Activated CD8-positive, alpha-beta memory T cell treated with anti-CD3 and anti-CD28 coated beads, Interleukin-2, amount 50 U/mL, for 1 hour (primary cell): ENCODE measurements around the gene PPP2R5D.
"Not testable (repeated sequence)": the region's sequence is repeated elsewhere in the genome, so short reads cannot be mapped to it uniquely, and the experiment has no call there.

Source experiments
- DNase-seq: peaks from one replicate; pipeline ENCODE4 v3.0.0-alpha.2; 2020; ENCODE audit errors: extremely low read depth

Gene PPP2R5D

DNA sequence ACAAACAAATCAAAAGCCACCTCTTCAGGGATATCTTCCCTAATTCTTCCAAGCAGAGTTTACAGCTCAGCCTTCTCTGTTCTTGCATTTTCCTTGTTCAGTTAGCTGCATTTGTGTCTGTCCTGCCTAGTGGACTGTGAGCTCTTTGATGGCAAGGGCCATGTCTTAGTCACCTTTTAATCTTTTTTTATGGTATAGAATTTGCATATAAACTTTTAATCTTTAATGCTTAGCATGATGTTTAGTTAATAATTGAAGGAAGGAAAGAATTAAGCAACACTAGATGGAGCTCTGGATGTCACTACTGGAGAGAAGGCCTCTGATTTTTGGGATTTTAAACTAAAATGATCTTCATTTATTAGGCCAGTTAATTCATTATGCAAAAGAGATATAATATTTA lies 12.1 kb downstream of the PPP2R5D start:
- no peak for DNase-seq

DNA sequence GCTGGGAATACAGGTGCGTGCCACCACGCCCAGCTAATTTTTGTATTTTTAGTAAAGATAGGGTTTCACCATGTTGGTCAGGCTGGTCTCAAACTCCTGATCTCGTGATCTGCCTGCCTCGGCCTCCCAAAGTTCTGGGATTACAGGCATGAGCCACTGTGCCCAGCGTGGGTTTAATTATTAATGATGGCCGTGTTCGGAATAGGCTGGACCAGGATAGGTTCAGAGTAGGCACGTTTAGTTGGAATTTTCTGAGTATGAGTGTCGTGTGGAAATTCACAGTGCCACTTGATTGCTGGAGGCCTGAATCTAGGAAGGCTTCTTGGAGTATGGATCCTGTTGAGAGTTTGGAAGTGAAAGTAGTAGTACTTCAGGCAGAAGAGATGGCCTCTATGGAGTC lies 13.8 kb downstream of the PPP2R5D start:
- DNase-seq: not testable (repeated sequence)

DNA sequence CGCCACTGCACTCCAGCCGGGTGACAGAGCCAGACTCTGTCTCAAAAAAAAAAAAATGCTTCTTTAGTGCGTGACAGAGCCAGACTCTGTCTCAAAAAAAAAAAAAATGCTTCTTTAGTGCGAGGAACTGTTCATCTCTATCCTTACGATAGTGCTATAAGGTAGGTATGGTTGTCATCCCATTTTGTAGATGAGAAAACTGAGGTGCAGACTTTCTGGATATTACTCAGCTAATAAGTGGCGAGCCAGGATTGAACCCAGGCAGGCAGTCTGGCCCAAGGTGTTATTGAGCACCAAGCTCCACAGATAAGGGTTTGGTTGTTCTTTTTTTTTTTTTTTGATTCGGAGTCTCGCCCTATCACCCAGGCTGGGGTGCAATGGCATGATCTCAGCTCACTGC lies 17.5 kb downstream of the PPP2R5D start:
- DNase-seq: no peak

DNA sequence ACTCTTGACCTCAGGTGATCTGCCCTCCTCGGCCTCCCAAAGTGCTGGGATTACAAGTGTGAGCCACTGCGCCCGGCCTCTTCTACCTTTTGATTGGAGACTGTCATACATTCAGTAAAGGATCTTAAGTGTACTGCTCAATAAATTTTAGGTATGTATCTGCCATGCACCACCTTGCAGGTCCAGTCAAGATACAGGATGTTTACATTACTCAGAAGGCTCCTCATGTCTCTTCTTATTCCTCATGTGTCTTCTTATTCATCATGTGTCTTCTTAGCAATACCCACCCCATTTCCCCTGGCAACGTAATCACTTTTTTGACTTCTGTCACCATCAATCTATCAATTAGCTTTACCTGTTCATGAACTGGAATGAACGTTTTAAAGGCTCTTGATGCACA lies 21.5 kb downstream of the PPP2R5D start:
- DNase-seq: no peak

DNA sequence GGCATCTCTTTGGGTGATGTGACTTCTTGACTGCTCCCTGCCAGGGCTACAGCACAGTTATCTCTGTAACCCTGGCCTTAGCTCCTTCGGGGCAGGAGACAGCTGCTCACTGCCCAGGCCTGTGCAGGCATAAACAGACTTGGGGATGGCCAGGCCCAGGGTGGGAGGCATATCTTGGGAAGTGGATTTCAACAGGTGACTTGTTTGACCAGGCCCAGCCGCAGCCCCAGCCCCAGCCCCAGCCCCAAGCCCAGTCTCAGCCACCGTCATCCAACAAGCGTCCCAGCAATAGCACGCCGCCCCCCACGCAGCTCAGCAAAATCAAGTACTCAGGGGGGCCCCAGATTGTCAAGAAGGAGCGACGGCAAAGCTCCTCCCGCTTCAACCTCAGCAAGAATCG lies 21.9 kb downstream of the PPP2R5D start:
- no peak for DNase-seq

DNA sequence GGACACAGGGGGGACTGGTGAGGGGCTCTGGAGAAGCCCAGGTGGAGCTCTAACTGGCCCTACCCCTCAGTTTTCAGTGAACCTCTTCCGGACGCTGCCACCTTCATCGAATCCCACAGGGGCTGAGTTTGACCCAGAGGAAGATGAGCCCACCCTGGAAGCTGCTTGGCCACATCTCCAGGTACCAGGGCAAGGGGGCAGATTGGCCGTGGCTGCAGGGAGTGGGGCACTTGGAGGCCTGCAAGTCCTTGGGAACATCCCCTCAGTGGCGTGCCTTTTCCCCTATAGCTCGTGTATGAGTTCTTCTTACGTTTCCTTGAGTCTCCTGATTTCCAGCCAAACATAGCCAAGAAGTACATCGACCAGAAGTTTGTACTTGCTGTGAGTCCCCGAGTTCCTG lies 22.8 kb downstream of the PPP2R5D start:
- DNase-seq: no peak

DNA sequence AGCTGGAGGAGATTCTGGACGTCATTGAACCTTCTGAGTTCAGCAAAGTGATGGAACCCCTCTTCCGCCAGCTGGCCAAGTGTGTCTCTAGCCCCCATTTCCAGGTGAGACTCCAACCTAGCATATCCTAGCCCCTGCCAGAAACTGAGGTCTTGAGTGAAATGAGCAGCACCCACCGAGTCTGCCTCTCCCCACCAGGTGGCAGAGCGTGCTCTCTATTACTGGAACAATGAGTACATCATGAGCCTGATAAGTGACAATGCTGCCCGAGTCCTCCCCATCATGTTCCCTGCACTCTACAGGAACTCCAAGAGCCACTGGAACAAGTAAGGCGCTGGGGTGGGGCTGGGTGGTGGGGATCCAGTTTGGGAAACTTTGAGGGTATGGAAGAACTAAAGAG lies 24.8 kb downstream of the PPP2R5D start:
- no peak for DNase-seq

DNA sequence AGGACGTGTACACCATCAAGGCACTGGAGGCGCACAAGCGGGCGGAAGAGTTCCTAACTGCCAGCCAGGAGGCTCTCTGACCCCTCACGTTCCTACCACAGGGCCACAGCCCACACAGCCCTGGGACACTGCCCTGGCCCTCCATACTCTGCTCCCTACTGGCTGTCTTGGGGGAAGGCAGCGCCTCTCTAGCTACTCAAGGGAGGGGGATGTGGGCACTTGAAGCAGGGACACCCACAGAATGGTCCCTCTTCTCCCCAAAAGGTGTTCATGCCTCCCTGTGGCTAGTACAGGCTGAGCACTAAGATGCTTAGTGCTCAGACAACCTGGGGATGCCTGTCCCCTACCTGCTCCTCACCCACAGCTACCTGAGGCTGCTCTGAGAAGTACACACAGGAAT lies 26.8 kb downstream of the PPP2R5D start:
- no peak for DNase-seq

DNA sequence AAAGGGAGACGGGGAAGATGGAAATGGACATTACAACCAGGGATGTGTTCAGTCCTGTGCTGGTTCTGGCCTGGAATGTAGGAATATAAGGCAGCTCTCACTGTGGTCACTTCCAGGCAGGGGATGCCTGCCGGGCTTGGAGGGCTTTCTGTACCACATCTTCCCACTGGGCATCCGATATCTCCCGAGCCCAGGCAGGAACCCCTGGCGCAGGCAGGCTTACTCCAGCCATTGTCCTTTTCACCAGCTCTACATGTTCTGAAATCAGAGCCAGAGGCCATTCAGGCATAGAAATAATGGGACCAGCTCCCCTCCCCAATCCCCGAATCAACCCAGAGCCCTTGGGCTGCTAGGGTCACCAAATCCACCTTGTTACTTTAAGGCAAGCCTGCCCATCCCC lies 28.0 kb downstream of the PPP2R5D start:
- no peak for DNase-seq

DNA sequence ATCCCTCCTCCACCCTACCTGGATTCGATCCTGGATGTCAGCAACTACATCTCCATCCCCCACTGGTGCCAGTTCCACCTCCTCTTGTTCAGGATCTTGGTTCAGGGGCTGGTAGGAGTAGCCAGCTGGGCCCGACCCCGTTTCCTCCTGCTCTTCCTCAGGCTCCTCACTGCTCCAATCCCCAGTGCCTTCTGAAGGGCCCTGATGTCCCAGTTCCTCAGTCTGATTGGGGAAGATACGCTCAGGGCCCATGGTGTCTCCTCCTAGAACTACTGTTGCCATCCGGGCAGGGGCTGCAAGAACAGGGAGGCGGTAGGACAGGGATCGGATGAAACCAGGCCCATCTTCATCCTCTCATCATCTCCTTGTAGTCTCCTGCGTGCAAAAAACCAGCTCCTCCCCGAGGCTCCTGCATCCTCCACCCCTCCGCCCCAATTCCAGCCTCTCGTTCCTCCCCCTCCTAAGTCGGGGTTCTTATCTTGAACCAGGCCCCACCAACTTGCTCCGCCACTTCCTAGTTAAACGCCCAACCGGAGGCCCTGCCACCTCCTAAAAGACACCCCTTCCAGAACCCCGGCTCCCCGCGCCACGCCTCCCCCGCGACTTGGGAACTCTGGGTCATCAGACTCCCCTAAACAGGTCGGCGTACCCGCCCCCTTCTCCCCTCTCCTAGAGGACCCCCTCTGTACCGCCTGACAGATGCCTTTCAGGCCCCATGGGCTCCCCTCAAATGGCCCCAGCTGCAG lies 28.9 kb downstream of the PPP2R5D start:
- DNase-seq: no peak

DNA sequence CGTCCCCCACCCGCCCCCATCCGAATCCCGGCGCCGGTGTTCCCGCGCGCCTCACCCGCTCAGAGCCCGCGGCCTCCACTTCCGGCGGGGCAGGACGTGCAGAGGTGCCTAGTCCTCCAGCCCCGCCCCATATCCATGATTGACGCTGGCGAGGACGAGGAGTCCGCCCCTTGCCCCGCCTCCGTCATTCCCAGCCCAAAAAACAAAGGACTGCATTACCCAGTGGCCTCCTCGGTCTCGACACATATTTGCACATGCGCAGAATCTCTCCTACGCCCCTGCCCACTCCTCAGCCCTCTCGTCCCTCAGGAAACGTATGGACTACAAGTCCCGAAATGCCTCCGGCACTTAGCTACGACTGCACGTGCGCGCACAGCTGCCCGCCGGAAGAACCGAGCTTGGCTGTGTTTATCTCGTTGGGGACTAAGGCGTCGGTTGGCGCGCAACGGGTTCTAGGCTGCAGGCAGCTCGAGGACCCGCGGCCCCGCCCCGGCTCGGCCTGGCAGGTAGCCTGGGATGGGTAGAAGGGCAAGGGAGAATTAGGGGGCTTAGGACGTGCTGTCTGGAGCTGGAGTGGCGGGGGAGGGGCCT lies 29.6 kb downstream of the PPP2R5D start, which contains the start of the genes KLHDC3 and MEA1:
KLHDC3 (plus strand) TSS at position 407 of the 591 bp plus-strand sequence. CDS start 2,944 bp downstream, outside the sequence.
MEA1 (minus strand) TSS at position 104 of the 591 bp plus-strand sequence. CDS start 133 bp downstream, outside the sequence.
- DNase-seq: peak; percentile 97

DNA sequence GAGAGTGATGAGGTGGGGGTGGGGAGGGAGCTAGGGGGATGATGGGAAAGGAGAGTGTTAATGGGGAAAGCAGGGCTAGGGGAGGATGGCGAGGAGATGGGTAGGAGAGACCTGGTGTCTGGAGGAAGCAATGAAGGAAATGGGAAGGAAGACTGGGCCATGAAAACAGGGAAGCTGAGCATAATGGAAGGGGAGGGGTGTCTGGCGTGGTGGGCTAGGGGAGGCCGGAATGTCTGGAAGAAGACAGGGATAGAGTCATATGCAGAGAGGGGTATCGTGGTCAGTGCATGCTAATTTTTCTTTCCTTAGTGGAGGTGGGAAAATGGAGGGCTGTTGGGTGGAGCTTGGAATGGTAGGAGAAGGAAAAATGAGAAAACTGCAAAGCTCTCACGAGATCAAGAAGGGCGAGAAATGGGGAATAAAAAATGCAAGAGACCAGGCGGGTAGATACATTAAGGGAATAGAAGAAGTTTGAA lies 30.1 kb downstream of the PPP2R5D start:
- DNase-seq: no peak

DNA sequence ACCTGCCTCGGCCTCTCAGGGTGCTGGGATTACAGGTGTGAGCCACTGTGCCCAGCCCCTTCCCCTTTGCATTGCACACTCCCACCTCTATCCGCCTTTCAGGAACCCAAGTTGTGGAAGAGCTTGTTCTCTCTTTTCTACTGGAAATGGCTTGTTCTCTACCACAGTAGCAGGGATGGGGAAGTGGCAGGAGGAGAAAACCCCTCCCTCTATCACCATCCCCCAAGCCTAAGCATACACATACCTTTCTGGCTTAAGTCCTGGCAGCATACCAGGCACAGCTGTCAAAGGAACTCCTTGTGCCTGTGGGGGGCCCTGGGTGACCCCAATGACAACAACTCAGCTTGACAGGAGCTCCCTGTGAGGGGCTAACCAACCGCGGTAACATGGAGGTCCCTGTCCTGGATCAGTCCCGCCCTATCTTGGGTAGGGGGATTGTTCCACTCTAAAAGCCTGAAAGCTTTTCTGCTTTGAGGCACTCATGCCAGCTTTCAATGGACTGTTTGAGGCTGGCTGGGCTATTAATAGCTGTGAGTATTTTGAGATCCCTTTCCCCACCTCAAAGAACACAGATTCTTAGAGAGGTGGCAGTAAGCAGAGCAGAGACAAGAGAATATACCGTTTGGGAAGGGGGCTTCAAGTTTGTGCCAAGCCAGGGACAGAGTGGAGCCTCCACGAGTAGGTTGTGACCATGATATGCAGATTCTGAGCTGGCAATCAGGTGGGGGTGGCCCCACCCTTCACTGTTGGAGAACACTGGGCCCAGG lies 32.0 kb downstream of the PPP2R5D start:
- DNase-seq: no peak

DNA sequence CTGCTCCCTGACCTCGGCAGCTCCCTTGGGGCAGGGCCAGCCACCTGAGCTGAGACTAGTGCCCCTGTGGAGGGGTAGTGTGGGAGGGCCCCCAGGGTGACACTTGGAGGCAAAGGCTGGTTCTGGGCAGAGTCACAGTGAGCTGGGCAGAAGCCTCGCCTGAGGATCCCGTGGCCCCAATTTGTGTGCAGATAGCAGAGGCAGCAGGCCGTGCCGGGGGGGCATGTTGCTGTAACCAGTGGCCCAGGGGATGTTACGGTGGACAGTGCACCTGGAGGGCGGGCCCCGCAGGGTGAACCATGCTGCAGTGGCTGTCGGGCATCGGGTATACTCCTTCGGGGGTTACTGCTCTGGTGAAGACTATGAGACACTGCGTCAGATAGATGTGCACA lies 32.6 kb downstream of the PPP2R5D start:
- DNase-seq: no peak

DNA sequence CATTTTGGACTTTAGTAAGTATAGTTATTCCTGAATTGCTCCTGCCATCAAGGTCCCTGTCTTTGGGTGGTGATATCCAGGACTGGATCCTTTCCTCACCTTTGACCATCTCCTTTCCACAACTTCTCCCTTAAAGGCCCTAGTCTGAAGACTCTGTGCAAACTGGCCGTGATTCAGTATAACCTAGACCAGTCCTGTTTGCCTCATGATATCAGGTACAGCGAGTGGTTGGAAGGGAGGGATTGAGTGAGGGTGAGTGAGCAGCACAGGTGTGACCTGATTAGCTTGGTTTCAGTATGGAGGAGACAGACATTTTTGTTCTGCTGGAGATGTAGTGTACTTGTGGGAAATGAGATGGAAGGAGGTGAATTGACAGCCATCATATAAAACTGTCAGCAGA lies 34.8 kb downstream of the PPP2R5D start:
- no peak for DNase-seq

DNA sequence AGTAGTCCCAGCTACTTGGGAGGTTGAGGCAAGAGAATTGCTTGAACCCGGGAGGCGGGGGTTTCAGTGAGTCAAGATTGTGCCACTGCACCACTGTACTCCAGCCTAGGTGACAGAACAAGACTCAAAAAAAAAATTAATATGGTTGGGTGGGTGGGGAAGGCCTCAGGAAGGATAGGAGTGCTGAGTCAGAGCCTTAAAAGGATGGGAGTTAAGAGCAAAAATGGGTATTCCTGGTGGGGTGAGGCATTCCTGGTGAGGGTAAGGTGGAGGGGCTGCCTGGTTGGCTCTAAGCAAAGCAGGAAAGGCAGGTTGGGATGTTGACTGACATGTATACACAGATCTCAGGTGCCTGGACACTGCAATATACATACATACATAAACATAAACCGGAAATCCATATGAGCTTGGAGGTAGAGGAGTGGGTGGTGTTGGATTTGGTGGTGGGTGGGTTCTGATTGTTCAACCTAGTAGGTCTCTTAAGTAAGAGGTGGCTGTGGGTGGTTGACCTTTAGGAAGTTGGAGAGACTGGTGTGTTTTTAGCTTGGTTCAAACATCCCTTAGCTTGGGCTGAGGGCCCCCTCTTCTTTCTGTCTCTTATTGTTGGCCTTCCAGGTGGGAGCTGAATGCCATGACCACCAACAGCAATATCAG lies 35.8 kb downstream of the PPP2R5D start:
- no peak for DNase-seq

DNA sequence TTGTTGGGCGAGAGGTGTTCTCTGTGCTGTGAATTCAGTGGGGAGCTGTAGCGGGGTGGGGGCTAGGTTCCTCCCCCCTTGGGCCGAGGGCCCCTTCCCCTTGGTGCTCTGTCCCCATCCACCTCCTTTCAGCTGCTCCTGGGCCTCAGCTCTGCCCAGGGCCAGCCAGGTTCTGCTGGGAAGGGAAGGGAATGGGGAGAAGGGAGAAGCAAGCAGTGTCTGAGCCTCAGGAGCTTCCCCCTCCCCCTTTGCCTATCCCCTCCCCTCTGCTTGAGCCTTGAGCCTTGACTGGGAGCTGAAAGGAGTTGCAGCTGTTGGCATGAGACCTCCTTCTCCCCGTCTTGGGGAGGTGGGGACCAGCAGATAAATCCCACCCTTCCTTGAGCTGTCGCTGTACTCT lies 36.5 kb downstream of the PPP2R5D start:
- DNase-seq: no peak

DNA sequence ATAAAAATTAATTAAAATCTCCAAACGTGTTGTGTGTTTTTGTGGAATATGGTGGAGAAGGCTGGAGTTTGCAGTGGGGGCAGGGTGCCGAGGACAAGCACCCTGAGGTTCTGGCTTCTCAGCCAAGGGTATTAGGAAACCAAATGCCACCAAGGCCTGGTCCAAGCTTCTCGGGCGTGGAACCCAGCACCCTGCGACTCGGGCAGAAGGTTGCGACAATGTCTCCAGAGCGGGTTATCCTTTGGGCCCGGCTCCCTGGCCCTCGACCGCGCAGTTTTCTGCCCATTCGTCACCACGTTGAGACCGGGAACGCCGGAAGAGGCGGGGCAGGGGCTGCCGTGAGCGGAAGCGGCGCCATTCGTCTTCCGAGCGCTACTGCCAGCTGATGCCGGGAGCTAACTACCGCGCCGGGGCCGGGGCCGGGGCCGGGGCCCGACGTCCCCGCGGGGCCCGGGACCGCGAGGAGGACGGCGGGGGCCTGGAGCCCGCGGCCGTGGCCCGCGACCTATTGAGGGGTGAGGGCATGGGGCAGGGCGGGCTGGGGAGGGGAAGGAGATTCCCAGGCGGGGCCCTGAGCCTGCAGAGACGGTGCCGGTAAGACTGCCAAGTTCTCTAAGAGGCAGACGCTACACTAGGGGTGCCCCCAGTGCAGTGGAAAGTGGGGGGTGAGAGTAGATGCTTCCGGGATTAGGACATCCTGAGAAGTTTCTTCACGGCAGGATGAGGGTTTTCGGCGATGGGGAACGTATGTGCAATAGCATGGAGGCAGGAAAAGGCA lies 37.1 kb downstream of the PPP2R5D start, which contains the start of gene RRP36:
RRP36 (plus strand) TSS at position 354 of the 778 bp plus-strand sequence; CDS start at position 386, 32 bp downstream.
- DNase-seq: no peak

DNA sequence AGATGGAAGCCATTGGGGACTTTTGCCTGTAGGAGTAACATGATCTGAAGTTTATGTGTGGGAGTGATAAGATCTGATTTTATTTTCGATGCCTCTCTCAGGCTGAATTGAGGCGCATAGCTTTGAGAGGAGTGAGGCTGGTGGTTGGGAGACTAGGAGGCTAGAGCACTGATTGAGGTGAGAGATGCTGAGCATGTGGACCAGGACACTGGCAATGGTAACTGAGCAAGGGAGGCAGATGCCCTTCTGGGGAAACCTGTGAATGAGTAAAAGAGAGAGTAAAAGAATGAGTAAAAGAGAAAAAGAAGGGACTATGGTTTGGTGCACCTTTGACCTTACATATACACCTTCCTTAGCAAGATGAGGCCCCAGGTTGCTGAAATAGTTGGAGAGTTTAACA lies 40.1 kb downstream of the PPP2R5D start:
- DNase-seq: no peak

DNA sequence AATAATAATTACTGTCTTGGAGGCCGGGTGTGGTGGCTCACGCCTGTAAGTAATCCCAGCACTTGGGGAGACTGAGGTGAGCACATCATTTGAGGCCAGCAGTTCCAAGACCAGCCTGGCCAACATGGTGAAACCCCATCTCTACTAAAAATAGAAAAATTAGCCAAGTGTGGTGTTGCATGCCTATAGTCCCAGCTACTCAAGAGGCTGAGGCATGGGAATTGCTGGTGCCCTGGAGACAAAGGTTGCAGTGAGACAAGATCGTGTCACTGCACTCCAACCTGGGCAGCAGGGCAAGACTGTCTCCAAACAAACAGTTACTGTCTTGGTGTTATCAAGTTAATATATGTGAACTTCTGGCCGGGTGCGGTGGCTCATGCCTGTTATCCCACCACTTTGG lies 42.0 kb downstream of the PPP2R5D start:
- no peak for DNase-seq

DNA sequence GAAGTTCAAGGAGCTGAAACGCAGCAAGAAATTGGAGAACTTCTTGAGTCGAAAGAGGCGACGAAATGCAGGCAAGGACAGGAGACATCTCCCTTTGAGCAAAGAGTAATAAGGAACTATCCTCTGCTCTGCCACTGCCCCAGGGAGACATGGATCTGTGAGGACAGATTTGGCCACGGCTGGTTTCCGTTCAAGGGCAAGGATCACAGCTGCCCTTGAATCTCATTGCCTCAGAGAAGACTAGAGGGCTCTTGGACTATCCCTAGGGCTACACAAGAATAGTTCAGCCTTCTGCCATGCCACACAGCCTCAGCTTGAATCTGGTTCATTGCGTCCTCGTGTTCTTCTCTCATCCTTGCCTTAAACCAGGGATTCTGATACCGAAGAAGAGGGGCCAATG lies 44.8 kb downstream of the PPP2R5D start:
- no peak for DNase-seq
